Psoas muscle (tissue), 8 donors: ENCODE measurements around the gene RAMP1. TPM values are rescaled to one million over a fixed set of nuclear protein-coding genes. Genes with fewer than 3 reads are reported as not detected.
A peak's percentile ranks its signal among the peaks of the same experiment; 100 is the strongest.

Experiments used
- ATAC-seq, 4 donors: fragments of 200-7000 bp; cut with Tn5 transposase; one replicate each; pipeline ENCODE4 v1.9.1; 2020; ENCODE audit warnings: moderate library complexity in 3 of 4, mild to moderate bottlenecking in 2 of 4
- DNase-seq, 2 donors: peaks; one replicate each; pipeline ENCODE4 v3.0.0-alpha.2; 2020
- H3K27ac ChIP-seq: fragments of 200-600 bp; one replicate; pipeline ENCODE4 v1.8.0; 2022
- H3K27me3 ChIP-seq, 3 donors: fragments of 200-600 bp in 1 of 3; one replicate each; pipeline versions ENCODE4 v1.6.1 to v1.8.0; 2013 to 2022; ENCODE audit warnings: low read length in 2 of 3, mild to moderate bottlenecking in 2 of 3, moderate library complexity in 1 of 3; ENCODE audit not compliant: insufficient read depth in 3 of 3
- H3K36me3 ChIP-seq, 2 donors: fragments of 200-600 bp in 1 of 2; one replicate each; pipeline versions ENCODE4 v1.6.1 to v1.8.0; 2013 to 2022; ENCODE audit warnings: low read depth in 1 of 2, mild to moderate bottlenecking in 1 of 2, moderate library complexity in 1 of 2; ENCODE audit not compliant: insufficient read depth in 1 of 2
- H3K4me1 ChIP-seq: fragments of 200-600 bp; one replicate; pipeline ENCODE4 v1.8.0; 2022
- H3K4me3 ChIP-seq: fragments of 200-600 bp; one replicate; pipeline ENCODE4 v1.8.0; 2022; ENCODE audit warnings: mild to moderate bottlenecking
- H3K9me3 ChIP-seq: fragments of 200-600 bp; one replicate; pipeline ENCODE4 v1.8.0; 2022
- WGBS, 3 donors: extraction: QIAGEN DNeasy Blood & Tissue Kit; methylation state at CpG; one replicate each; pipeline versions ENCODE4 v1.1.6 to v1.1.7; 2013; 5-methylcytosine and 5-hydroxymethylcytosine counted together
- intact Hi-C, 2 donors: fragments of 100-400 bp; cut with DNase I; formaldehyde crosslinking; loops; one replicate each; pipeline versions ENCODE4 v1.11.0 to v1.14.2; 2022
- polyA plus RNA-seq, 3 donors: library from polyadenylated mRNA; stranded (reverse); fragments of 200-250 nt; gene quantifications; one replicate each; pipeline ENCODE4 v1.2.3, GENCODE V29; 2013
- total RNA-seq, 4 donors: library from RNA; stranded (reverse); fragmentation: NEBNext Ultra II Directional in 2 of 4; extraction: Animal tissue kit (Norgen Biotek cat#: 25700) in 2 of 4; gene quantifications; one replicate each; pipeline versions ENCODE4 v1.2.1 to v1.2.4, GENCODE V29; 2021 to 2023
- TF ChIP-seq, protein P1 (sequence below): fragments of 200-600 bp; IDR thresholded peaks from one replicate; pipeline ENCODE4 v1.8.0; 2022; ENCODE audit warnings: antibody characterized with exemption
- donor health status: healthy with polysubstance abuse.
- donor health status: DM: no; HTN: no; CAD: no; lungs with moderate emphysema.
- donor health status: Bipolar disorder and iron deficiency.
- donor health status: healthy.
- donor health status: DM: yes; HTN: yes; CAD: no.
- donor health status: DM: no; HTN: no; CAD: no.
- donor health status: DM: no; HTN: no; CAD: no.
- donor health status: DM: yes; HTN: yes; CAD: no.

Gene RAMP1
- total and polyA plus RNA-seq, 7 donors: 32.8 to 367 (median 91.9) TPM

DNA sequence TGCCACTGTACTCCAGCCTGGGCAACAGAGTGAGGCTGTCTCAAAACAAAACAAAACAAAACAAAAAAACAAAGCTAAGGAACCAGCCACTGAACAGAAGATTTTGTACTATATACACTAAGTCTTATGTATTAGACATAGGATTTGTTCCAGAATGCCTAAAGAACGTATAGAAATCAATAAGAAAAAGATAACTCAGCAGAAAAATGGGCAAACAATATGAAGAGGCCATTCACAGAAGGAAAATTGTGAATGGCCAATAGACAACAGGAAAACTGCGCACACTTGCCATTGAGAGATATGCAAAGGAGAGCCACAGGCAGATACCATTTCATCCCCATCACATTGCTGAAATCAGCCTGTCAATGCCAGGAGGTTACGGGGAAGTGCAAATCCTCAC, 92.5 kb downstream of the RAMP1 start:
- Histone ChIP-seq H3K4me1 (peaks cover 5% of the 10 kb centered on the region), H3K4me3 (no peak overlapping the region), H3K9me3 (no peaks in the 10 kb centered on the region), H3K27ac (no peak overlapping the region), H3K27me3 (peaks cover 0 to 20% (median 1%) of the 10 kb centered on the region in 3 donors), H3K36me3 (no peaks in the 10 kb centered on the region)
- WGBS, 3 donors: 78 to 88% (median 84%) methylated on average over 3 of the region's 3 CpGs
- DNase-seq (no peak), ATAC-seq (no peak)
- intact Hi-C loops: no loop called here
- TF ChIP-seq, protein P1, sequence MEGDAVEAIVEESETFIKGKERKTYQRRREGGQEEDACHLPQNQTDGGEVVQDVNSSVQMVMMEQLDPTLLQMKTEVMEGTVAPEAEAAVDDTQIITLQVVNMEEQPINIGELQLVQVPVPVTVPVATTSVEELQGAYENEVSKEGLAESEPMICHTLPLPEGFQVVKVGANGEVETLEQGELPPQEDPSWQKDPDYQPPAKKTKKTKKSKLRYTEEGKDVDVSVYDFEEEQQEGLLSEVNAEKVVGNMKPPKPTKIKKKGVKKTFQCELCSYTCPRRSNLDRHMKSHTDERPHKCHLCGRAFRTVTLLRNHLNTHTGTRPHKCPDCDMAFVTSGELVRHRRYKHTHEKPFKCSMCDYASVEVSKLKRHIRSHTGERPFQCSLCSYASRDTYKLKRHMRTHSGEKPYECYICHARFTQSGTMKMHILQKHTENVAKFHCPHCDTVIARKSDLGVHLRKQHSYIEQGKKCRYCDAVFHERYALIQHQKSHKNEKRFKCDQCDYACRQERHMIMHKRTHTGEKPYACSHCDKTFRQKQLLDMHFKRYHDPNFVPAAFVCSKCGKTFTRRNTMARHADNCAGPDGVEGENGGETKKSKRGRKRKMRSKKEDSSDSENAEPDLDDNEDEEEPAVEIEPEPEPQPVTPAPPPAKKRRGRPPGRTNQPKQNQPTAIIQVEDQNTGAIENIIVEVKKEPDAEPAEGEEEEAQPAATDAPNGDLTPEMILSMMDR: no peak

DNA sequence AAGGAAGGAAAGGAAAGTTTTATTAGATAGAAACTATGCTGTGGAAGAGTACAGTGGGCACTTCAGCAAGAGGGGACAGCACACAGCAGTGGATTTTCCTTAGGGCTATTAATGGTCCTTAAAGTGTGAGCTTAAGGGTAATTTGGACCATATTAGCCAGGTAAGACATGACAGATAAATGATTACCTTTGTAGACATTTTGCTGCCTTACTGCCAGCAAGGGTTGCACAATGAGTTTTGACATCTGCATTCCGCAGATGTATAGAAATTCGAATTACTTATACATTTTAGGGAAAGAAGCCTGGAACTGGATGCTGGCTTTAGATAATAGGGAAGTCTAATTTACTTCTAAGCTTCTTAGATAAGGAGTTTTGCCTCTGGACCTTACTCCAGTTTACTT, 93.4 kb downstream of the RAMP1 start:
- TF ChIP-seq, protein P1: no peak
- intact Hi-C loops: no loop called here

DNA sequence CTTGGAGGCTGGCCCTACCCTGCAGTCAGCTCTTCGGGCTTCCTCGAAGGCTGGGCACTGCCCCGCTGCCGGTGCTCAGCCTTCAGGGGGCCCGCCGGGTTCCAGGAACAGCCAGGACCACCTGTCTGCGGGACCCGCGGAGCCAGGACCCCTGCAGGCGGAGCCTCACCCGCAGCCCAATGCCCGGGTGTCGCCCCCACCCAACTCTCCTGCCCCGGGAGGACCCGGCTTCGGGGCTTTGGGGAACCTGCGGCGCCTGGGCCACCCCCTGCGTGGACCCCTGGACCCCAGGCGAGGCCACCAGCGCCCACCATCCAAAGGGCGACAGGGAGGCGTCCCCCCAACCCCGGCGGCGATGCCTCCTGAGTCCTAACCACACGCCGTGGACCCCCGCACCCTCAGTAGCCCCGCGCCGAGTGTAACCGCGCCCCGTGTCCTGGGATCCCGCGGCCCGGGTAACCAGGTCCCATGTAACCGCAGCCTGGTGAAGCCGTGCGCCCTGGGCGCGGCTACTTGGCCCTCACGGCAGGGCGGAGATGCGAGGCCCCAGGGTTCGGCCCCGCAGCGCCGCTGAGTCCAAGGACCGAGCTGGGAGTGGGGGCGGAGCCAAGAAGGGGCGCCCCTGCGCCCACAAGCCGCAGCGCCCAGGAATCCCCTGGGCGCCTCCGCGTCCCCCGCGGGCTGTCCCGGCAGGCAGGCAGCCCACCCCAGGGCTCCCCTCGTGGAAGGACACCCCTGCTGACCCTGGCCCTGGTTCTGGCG, 96.4 kb downstream of the RAMP1 start:
- Histone ChIP-seq H3K36me3 (no peaks in the 10 kb centered on the region), H3K4me1 (peaks cover 5% of the 10 kb centered on the region), H3K4me3 (peak overlapping the region; percentile 59), H3K27me3 (peaks cover 0 to 20% (median 1%) of the 10 kb centered on the region in 3 donors), H3K27ac (no peak overlapping the region), H3K9me3 (no peaks in the 10 kb centered on the region)
- TF ChIP-seq, protein P1: no peak
- no peak for DNase-seq
- 6 to 9% (median 8%) methylated on average over 45 to 64 of the region's 64 CpGs for WGBS, 3 donors
- intact Hi-C loops: no loop called here
- ATAC-seq: peak; percentile 38 to 63 (median 52)

More for the DNA sequence above, 93.4 kb downstream of the RAMP1 start:
- WGBS, 3 donors: 83 to 92% (median 89%) methylated on average over 2 of the region's 2 CpGs
- Histone ChIP-seq H3K4me1 (peaks cover 5% of the 10 kb centered on the region), H3K27ac (no peak overlapping the region), H3K9me3 (no peaks in the 10 kb centered on the region), H3K36me3 (no peaks in the 10 kb centered on the region), H3K27me3 (peaks cover 0 to 20% (median 1%) of the 10 kb centered on the region in 3 donors), H3K4me3 (no peak overlapping the region)
- ATAC-seq: no peak
- no peak for DNase-seq

DNA sequence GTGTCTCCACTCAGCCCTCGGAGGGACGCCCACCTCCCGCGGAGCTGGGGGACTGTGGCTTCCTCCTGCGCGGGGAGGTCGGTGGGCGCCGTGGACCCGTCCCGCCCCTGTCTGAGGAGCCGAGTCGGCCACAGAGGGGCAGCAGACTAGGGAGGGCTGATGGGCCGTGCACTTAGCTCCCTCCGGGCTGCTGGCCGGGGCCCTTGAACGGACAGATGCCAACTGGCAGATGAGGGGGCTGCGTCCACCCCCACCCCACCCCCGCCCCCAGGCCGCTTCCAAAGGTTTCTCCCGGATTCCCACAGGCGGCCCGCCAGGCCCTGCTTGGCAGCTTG, 96.9 kb downstream of the RAMP1 start:
- H3K27me3 ChIP-seq: peaks cover 0 to 20% (median 1%) of the 10 kb centered on the region in 3 donors
- H3K4me3 ChIP-seq: peak overlapping the region; percentile 59
- DNase-seq (no peak), ATAC-seq (peak in 3 of 4 donors; percentile 34 to 69 (median 67))
- H3K4me1 ChIP-seq: peaks cover 5% of the 10 kb centered on the region
- no peaks in the 10 kb centered on the region for H3K36me3 ChIP-seq
- H3K27ac ChIP-seq: no peak overlapping the region
- H3K9me3 ChIP-seq: no peaks in the 10 kb centered on the region
- intact Hi-C loops: no loop called here
- WGBS, 3 donors: 11 to 23% (median 13%) methylated on average over 18 to 23 of the region's 23 CpGs
- TF ChIP-seq, protein P1: no peak
